GM12872 (cell line): ENCODE measurements around the gene ZNF22.

ENCODE experiments used
- CTCF ChIP-seq: IDR thresholded peaks from 3 replicates; pipeline ENCODE4 v1.5.1; 2011; ENCODE audit warnings: low read depth, mild to moderate bottlenecking, low read length, moderate library complexity; ENCODE audit not compliant: insufficient read depth

The ZNF22 gene

GRCh38 chr10:44956717-44957706 is 43.7 kb upstream of the ZNF22 start:
- no peak for TF ChIP-seq CTCF

DNA sequence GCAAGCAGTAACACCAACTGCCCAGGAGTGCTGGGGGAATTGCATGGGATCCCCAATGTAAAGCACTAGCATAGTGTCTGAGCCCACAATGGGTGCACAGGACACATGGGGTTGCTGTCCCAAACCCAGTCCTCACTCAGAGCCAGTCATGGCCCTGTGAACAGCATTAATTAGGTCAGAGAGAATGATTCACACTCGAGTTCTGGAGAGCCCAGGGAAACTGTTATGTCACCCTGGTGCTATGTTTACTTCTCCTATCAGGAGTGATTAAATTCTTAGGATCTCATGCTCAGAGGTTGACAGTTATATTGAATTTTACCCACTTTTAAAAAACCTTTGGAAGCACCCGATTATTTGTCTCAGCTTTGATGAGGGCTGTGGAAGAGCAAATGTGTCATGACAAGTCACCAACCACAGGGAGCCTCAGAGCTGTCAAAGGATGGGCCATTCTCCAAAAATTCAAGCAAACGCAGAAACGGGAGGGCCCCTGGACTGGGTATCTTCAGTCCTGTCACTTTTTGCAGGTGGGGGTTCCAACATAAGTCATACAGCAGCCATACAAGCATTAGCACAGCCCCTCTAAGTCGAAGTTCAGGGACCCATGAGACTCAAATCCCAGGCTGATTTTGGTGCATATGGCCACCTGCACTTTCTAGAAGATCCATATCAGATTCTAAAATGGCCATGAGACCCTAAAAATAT is 42.4 kb upstream of the ZNF22 start:
- TF ChIP-seq CTCF: no peak

DNA sequence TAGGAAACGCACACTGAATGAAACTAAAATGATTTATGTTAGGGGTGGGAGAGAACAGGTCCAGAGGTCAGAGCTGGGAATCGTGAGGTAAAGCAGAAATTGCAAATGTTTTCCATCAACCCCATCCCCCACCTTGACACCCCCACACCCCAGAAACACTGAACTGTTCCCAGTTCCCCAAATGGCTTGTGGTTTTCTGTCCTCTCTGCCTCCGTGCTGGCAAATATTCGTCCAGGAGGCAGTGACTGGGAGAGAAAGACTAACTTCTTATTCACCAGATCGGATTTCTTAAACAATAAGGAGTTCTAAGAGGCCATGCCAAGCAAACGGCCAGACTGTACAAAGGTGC is 41.9 kb upstream of the ZNF22 start:
- no peak for TF ChIP-seq CTCF

- TF ChIP-seq CTCF: no peak
Measured at GRCh38 chr10:44959247-44960087, 41.3 kb upstream of the ZNF22 start, which contains the start of gene RASSF4. Gene RASSF4, plus strand, starts transcription at chr10:44959802. Its CDS starts 10,401 bp downstream, at chr10:44970203.

GRCh38 chr10:44960088-44960460 is 40.6 kb upstream of the ZNF22 start:
- TF ChIP-seq CTCF: no peak

GRCh38 chr10:44960482-44961229 is 40.1 kb upstream of the ZNF22 start:
- TF ChIP-seq CTCF: no peak
